Adrenal gland (tissue), 12 donors: ENCODE data around the gene SH2D4B. TPM values are rescaled to one million over a fixed set of nuclear protein-coding genes. Genes with fewer than 3 reads are reported as not detected.
A peak's percentile ranks its signal among the peaks of the same experiment; 100 is the strongest.

Experiments
- DNase-seq, 7 donors: peaks; one replicate each; pipeline ENCODE4 v3.0.0-alpha.2; 2019 to 2020
- H3K27ac ChIP-seq, 5 donors: fragments of 200-600 bp; sonication (generic) in 4 of 5; 1 replicate in 3 of 5; 2 replicates in 2 of 5; pipeline versions ENCODE4 v1.5.1 to v1.8.0; 2016 to 2020; ENCODE audit warnings: mild to moderate bottlenecking in 1 of 5
- H3K27me3 ChIP-seq: fragments of 200-600 bp; 2 replicates; pipeline ENCODE4 v1.8.0; 2021
- H3K36me3 ChIP-seq, 2 donors: fragments of 200-600 bp; replicated peaks in 1 of 2; 1 replicate in 1 of 2; 2 replicates in 1 of 2; pipeline versions ENCODE4 v1.5.1 to v1.8.0; 2018 to 2022
- H3K4me1 ChIP-seq, 2 donors: fragments of 200-600 bp; replicated peaks in 1 of 2; 1 replicate in 1 of 2; 2 replicates in 1 of 2; pipeline versions ENCODE4 v1.5.1 to v1.8.0; 2018 to 2021
- H3K4me3 ChIP-seq, 4 donors: fragments of 200-600 bp; sonication (generic) in 3 of 4; one replicate each; pipeline ENCODE4 v1.5.1; 2016 to 2018
- H3K9me3 ChIP-seq, 3 donors: fragments of 200-600 bp; sonication (generic) in 1 of 3; replicated peaks in 1 of 3; 1 replicate in 2 of 3; 2 replicates in 1 of 3; pipeline versions ENCODE4 v1.5.1 to v1.8.0; 2016 to 2021
- POLR2A ChIP-seq, 2 donors: fragments of 450-650 bp; IDR thresholded peaks; one replicate each; pipeline ENCODE4 v1.6.1; 2017; ENCODE audit warnings: antibody characterized with exemption in 2 of 2, mild to moderate bottlenecking in 2 of 2, moderate library complexity in 1 of 2
- WGBS, 4 donors: extraction: QIAGEN DNeasy Blood & Tissue Kit in 2 of 4; methylation state at CpG; one replicate each; pipeline versions ENCODE4 v1.1.5 to v1.1.7; 2013 to 2017; 5-methylcytosine and 5-hydroxymethylcytosine counted together
- intact Hi-C, 2 donors: fragments of 100-400 bp; cut with DNase I; formaldehyde crosslinking; loops; one replicate each; pipeline versions ENCODE4 v1.14.1 to v1.15.0; 2022 to 2023
- polyA plus RNA-seq, 3 donors: library from polyadenylated mRNA; stranded (reverse); fragments of 200-250 nt in 2 of 3; fragments of 350-450 nt in 1 of 3; fragmentation: Illumina TruSeq in 1 of 3; extraction: RNeasy Lipid Tissue Mini Kit (QIAGEN cat#74804) in 1 of 3; gene quantifications; one replicate each; pipeline ENCODE4 v1.2.3, GENCODE V29; 2013 to 2014
- total RNA-seq, 9 donors: library from RNA; depleted of rRNA in 4 of 9; stranded (reverse); fragments of >200 nt in 4 of 9; fragments of 120-200 nt in 1 of 9; fragmentation: NEBNext Ultra II Directional in 1 of 9; extraction: Animal tissue kit (Norgen Biotek cat#: 25700) in 1 of 9; gene quantifications; one replicate each; pipeline versions ENCODE4 v1.1.0 to v1.2.4, GENCODE V29; 2013 to 2023
- TF ChIP-seq, protein P1 (sequence below), 6 experiments: fragments of 450-650 bp in 4 of 6; fragments of 200-600 bp in 2 of 6; sonication (generic) in 1 of 6; IDR thresholded peaks; 1 replicate in 5 of 6; 2 replicates in 1 of 6; pipeline versions ENCODE4 v1.5.1 to v1.8.0; 2016 to 2021; ENCODE audit warnings: antibody characterized with exemption in 6 of 6, mild to moderate bottlenecking in 2 of 6, moderate library complexity in 1 of 6
- donor health status: healthy with polysubstance abuse.
- donor health status: Bipolar disorder and iron deficiency.
- donor health status: DM: yes; HTN: yes; CAD: no.
- donor health status: DM: no; HTN: no; CAD: no.
- donor health status: DM: no; HTN: no; CAD: no.
- donor health status: DM: yes; HTN: yes; CAD: no.

SH2D4B gene
- total and polyA plus RNA-seq, 12 donors, result 0.06 to 0.35 (median 0.07) TPM; not detected in 9

DNA sequence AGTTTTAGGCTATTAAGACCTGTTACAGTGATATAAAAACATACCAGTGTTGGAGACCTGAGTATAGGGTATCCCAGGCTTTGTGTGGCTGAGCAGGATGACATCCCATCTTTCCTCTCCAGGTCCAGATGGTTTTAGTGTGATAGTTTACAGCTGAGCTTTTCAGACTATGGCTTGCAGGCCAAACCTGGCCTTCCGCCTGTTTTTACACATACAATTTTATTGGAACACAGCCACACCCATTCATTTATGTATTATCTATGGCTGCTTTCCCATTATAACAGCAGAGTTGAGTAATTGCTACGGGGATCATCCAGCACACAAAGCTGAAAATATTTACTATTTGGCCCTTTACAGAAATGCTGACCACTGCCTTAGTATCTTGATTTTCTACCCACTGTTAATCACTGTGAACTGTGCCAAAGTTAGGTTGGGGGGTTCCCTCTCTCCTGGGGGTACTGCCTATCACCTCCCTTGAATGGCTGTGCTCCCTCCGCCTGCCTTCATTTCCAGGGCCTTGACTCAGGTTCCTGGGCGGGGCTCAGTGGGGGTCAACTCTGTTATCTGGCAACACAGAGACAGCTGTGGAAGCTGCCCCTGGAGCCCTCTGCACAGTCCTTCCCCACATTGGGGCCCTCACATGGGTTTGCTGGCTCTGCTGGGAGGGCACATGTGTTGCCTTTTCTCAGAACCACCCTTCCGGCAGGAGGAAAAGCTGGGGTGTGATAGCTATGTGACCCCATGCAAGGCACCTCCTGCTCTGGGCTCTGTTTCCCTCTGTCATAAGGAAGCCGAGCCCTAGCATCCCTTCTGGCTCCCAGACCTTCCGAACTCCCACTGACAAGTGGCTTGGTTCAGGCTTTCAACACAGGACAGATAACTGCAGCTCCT is 40.3 kb upstream of the SH2D4B start:
- no peak overlapping the region for H3K4me3 ChIP-seq
- TF ChIP-seq POLR2A (IDR thresholded peaks at IDR 0.05), result no peak
- TF ChIP-seq, protein P1, sequence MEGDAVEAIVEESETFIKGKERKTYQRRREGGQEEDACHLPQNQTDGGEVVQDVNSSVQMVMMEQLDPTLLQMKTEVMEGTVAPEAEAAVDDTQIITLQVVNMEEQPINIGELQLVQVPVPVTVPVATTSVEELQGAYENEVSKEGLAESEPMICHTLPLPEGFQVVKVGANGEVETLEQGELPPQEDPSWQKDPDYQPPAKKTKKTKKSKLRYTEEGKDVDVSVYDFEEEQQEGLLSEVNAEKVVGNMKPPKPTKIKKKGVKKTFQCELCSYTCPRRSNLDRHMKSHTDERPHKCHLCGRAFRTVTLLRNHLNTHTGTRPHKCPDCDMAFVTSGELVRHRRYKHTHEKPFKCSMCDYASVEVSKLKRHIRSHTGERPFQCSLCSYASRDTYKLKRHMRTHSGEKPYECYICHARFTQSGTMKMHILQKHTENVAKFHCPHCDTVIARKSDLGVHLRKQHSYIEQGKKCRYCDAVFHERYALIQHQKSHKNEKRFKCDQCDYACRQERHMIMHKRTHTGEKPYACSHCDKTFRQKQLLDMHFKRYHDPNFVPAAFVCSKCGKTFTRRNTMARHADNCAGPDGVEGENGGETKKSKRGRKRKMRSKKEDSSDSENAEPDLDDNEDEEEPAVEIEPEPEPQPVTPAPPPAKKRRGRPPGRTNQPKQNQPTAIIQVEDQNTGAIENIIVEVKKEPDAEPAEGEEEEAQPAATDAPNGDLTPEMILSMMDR (IDR thresholded peaks at IDR 0.05), result no peak
- no peaks in the 10 kb centered on the region for H3K36me3 ChIP-seq
- intact Hi-C loops, result no loop called here
- peak in 6 of 7 donors; percentile 40 to 70 (median 57) for DNase-seq
- peaks cover 0 to 4% (median 0%) of the 10 kb centered on the region in 3 donors for H3K9me3 ChIP-seq
- peak overlapping the region; percentile 22 to 98 (median 86) for H3K27ac ChIP-seq
- no peaks in the 10 kb centered on the region for H3K27me3 ChIP-seq
- peaks cover 38 to 71% of the 10 kb centered on the region in 2 donors for H3K4me1 ChIP-seq
- 52 to 74% (median 56%) methylated on average over 6 to 7 of the region's 7 CpGs for WGBS, 4 donors

DNA sequence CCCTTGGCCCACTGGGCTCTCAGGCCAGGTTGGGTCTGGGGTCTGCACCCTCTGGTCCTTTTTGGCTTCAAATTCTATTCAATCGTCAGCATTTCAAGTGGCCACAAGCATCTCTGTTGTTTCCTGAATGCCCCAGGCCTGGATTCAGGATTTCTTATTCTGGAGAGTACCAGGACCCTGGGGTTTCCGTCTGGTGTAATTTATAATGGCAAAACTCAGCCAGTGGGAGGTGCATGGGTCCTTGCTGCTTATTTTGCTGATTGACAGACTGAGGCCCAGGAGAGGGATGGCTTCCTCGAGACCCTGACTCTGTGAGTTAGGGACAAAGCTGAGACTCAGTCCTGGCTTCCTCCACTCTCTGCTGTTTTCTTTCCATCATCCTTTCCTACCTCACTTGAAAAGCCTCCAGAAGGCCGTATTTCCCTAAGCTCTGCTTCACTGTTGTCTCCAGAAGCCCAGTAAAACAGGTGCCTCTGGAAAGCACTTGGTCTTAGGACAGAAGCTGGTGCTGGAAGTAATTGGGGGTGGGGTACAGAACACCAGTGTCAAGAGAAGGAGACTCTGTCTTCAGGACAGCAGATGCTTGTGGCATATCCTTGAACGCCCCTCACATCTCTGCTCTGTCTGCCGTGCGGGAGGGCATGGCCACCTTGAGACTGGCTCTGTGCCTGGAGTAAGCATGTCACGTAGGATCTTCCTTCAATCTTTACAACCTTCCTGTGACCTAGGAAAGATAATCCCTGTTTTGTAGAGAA is 39.4 kb upstream of the SH2D4B start:
- peaks cover 0 to 4% (median 0%) of the 10 kb centered on the region in 3 donors for H3K9me3 ChIP-seq
- no peak for TF ChIP-seq POLR2A (IDR thresholded peaks at IDR 0.05)
- TF ChIP-seq, protein P1 (IDR thresholded peaks at IDR 0.05), result no peak
- WGBS, 4 donors, result 41 to 48% (median 43%) methylated on average over 8 of the region's 8 CpGs
- H3K27me3 ChIP-seq, result no peaks in the 10 kb centered on the region
- H3K27ac ChIP-seq, result peak overlapping the region; percentile 80 to 98 (median 89)
- peaks cover 38 to 77% of the 10 kb centered on the region in 2 donors for H3K4me1 ChIP-seq
- DNase-seq, result peak in 1 of 7 donors; percentile 41
- H3K36me3 ChIP-seq, result no peaks in the 10 kb centered on the region
- no peak overlapping the region for H3K4me3 ChIP-seq
- intact Hi-C loops, result no loop called here

DNA sequence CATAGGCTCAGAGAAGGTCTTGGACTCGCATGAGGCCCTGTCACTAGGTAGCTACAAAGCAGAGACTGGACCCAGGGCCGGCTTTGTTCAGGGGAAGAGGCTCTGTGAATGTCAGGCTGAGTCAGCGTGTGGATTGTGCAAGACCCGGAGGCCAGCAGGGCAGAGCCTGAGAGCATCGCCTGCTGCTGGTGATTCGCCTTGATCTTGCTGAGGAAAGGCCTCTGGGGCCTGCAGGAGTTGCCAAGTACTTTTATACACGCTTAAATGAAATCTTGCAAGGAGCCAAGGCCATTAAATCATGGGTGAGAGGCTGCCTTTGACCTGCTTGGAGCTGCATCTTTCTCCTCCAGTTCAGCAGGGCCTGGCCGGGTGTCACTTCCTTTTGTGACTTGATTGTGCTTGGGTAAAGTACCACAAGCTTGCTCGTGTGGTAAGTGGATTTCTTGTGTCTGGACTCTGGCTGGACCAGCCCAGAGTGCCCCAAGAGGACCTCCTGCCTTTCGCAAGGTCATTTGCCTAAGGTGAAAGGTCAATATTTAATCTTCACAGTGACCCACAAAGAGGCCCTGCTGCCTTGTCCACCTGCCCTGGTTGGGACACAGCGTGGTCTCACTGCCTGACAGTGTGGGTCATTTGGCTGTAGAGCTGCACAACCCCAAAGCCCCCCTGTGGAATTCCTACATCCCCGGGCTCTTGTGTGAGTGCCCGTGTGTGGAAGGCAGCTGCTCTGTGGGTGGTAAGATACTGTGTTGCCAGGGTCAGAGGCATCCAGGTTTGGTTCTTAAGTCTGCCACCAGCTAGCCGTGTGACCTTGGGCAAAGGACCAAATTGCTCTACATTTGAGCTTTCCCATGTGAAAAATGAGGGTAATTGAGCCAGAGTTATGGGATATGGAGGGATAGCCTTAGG is 38.6 kb upstream of the SH2D4B start:
- H3K27ac ChIP-seq, result peak overlapping the region; percentile 80 to 98 (median 89)
- 7 to 19% (median 13%) methylated on average over 9 to 14 of the region's 14 CpGs for WGBS, 4 donors
- no peak overlapping the region for H3K4me3 ChIP-seq
- peaks cover 0 to 4% (median 0%) of the 10 kb centered on the region in 3 donors for H3K9me3 ChIP-seq
- peak in 1 of 2 donors; percentile 46 for TF ChIP-seq POLR2A (IDR thresholded peaks at IDR 0.05)
- TF ChIP-seq, protein P1 (IDR thresholded peaks at IDR 0.05), result no peak
- no peaks in the 10 kb centered on the region for H3K27me3 ChIP-seq
- H3K4me1 ChIP-seq, result peaks cover 38 to 77% of the 10 kb centered on the region in 2 donors
- peak; percentile 92 to 99 (median 98) for DNase-seq
- H3K36me3 ChIP-seq, result no peaks in the 10 kb centered on the region
- intact Hi-C loops, result no loop called here
